Fibroblast of lung (primary cell): ENCODE results near the gene RPRD1A.

Experiments used
- CTCF ChIP-seq, 2 donors: IDR thresholded peaks in 1 of 2; conservative IDR thresholded peaks in 1 of 2; 1 replicate in 1 of 2; 2 replicates in 1 of 2; pipeline ENCODE4 v1.5.1; 2011 to 2012; ENCODE audit warnings: low read length in 2 of 2, control low read depth in 1 of 2, inconsistent platforms in 1 of 2, low read depth in 1 of 2, mild to moderate bottlenecking in 1 of 2
- EZH2 ChIP-seq: IDR thresholded peaks from 2 replicates; pipeline ENCODE4 v1.5.1; 2012; ENCODE audit warnings: low read length, control low read depth, mild to moderate bottlenecking; ENCODE audit errors: missing control alignments

GRCh38 chr18:35948080-35948479 lies 119.3 kb downstream of the RPRD1A start:
- TF ChIP-seq CTCF (conservative IDR thresholded peaks at IDR 0.05 in 1 of 2, IDR thresholded peaks at IDR 0.05 in 1 of 2; ENCODE audit: low read depth in 1 of 2, low read length in 2 of 2) (no peak), EZH2 (no peak)
